Ishikawa (cell line): ENCODE results near the gene IGSF23.

Experiments used
- CEBPB ChIP-seq: IDR thresholded peaks from 2 replicates; pipeline ENCODE4 v1.6.1; 2012
- CREB1 ChIP-seq: IDR thresholded peaks from 2 replicates; pipeline ENCODE4 v1.6.1; 2012; ENCODE audit warnings: low read depth
- EGR1 ChIP-seq: IDR thresholded peaks from 2 replicates; pipeline ENCODE4 v1.6.1; 2012
- EP300 ChIP-seq: IDR thresholded peaks from 2 replicates; pipeline ENCODE4 v1.6.1; 2012; ENCODE audit warnings: borderline replicate concordance
- FOXM1 ChIP-seq: IDR thresholded peaks from 2 replicates; pipeline ENCODE4 v1.6.1; 2012; ENCODE audit warnings: low read depth, borderline replicate concordance
- NFIC ChIP-seq: IDR thresholded peaks from 2 replicates; pipeline ENCODE4 v1.6.1; 2012
- RAD21 ChIP-seq: IDR thresholded peaks from 2 replicates; pipeline ENCODE4 v1.6.1; 2012; ENCODE audit warnings: low read depth
- TAF1 ChIP-seq: IDR thresholded peaks from 2 replicates; pipeline ENCODE4 v1.6.1; 2012; ENCODE audit warnings: low read depth, mild to moderate bottlenecking
- TCF12 ChIP-seq: IDR thresholded peaks from 2 replicates; pipeline ENCODE4 v1.6.1; 2012; ENCODE audit warnings: low read depth
- TEAD4 ChIP-seq: IDR thresholded peaks from 2 replicates; pipeline ENCODE4 v1.6.1; 2012
- YY1 ChIP-seq: IDR thresholded peaks from 2 replicates; pipeline ENCODE4 v1.6.1; 2012; ENCODE audit warnings: low read depth
- ZBTB7A ChIP-seq: IDR thresholded peaks from 2 replicates; pipeline ENCODE4 v1.6.1; 2012; ENCODE audit warnings: low read depth
- TF ChIP-seq, protein P1 (sequence below): IDR thresholded peaks from 2 replicates; pipeline ENCODE4 v1.6.1; 2012; ENCODE audit warnings: low read depth, mild to moderate bottlenecking
- TF ChIP-seq, protein P2 (sequence below): IDR thresholded peaks from 2 replicates; pipeline ENCODE4 v1.6.1; 2012
- TF ChIP-seq, protein P3 (sequence below): IDR thresholded peaks from 2 replicates; pipeline ENCODE4 v1.6.1; 2012

The IGSF23 gene

DNA sequence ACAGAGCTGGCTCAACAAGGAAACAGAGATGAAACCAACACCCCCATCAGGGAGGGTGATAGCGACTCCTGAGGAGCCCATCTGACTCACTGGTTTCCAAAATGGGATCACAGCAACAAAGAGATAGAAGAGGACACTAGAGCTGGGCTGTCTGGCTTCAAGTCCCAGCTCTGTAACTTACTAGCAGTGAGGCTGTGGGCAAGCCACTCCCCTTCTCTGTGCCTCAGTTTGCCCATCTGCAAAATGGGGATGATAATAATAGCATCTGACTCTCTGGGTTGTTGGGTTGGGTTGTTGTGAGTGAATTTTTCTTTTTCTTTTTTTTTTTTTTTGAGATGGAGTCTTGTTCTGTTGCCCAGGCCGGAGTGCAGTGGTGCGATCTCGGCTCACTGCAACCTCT lies 14.3 kb downstream of the IGSF23 start:
- TF ChIP-seq, protein P1, sequence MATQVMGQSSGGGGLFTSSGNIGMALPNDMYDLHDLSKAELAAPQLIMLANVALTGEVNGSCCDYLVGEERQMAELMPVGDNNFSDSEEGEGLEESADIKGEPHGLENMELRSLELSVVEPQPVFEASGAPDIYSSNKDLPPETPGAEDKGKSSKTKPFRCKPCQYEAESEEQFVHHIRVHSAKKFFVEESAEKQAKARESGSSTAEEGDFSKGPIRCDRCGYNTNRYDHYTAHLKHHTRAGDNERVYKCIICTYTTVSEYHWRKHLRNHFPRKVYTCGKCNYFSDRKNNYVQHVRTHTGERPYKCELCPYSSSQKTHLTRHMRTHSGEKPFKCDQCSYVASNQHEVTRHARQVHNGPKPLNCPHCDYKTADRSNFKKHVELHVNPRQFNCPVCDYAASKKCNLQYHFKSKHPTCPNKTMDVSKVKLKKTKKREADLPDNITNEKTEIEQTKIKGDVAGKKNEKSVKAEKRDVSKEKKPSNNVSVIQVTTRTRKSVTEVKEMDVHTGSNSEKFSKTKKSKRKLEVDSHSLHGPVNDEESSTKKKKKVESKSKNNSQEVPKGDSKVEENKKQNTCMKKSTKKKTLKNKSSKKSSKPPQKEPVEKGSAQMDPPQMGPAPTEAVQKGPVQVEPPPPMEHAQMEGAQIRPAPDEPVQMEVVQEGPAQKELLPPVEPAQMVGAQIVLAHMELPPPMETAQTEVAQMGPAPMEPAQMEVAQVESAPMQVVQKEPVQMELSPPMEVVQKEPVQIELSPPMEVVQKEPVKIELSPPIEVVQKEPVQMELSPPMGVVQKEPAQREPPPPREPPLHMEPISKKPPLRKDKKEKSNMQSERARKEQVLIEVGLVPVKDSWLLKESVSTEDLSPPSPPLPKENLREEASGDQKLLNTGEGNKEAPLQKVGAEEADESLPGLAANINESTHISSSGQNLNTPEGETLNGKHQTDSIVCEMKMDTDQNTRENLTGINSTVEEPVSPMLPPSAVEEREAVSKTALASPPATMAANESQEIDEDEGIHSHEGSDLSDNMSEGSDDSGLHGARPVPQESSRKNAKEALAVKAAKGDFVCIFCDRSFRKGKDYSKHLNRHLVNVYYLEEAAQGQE, result no peak
- TF ChIP-seq CREB1 (no peak), EGR1 (no peak), CEBPB (no peak), NFIC (no peak), EP300 (no peak), TCF12 (no peak), TEAD4 (no peak), ZBTB7A (no peak), RAD21 (no peak), YY1 (no peak), TAF1 (no peak), FOXM1 (no peak)
- TF ChIP-seq, protein P2, sequence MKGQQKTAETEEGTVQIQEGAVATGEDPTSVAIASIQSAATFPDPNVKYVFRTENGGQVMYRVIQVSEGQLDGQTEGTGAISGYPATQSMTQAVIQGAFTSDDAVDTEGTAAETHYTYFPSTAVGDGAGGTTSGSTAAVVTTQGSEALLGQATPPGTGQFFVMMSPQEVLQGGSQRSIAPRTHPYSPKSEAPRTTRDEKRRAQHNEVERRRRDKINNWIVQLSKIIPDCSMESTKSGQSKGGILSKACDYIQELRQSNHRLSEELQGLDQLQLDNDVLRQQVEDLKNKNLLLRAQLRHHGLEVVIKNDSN, result no peak
- TF ChIP-seq, protein P3, sequence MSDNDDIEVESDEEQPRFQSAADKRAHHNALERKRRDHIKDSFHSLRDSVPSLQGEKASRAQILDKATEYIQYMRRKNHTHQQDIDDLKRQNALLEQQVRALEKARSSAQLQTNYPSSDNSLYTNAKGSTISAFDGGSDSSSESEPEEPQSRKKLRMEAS, result no peak

DNA sequence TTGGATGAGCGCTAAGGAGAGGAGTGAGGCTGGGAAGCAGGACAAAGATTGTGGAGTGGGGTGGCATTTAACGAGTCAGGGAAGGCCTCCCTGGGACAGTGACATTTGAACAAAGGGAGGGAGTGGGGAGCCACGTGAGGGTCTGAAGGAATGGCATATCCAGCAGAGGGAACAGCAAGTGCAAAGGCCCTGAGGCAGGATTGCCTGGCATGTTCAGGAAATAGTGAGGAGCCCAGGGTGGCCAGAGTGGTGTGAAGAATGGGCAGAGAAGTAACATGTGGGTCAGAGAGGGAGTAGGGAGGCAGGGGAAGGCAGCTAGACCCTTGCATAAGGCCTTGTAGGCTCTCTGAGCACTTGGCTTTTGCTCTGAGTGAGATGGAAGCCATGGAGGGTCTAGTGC lies 15.4 kb downstream of the IGSF23 start:
- TF ChIP-seq EP300, result no peak
- TF ChIP-seq CEBPB, result no peak
- no peak for TF ChIP-seq CREB1
- TF ChIP-seq TCF12, result no peak
- TF ChIP-seq, protein P3, result no peak

DNA sequence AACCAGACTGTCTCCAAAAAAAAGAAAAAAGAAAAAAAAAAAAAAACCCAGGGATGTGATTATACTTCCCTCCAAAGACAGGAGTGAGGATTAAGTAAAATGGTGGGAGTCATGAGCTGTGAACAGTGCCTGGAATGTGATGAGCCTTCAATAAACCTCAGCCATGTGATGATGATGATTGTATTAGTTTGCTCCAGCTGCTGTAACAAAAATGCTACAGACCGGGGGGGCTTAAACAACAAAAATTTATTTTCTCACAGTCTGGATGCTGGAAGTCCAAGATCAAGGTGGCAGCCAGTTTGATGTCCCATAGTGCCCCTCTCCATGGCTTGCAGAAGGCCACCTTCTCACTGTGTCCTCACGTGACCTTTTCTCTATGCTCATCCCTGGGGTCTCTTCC lies 21.4 kb downstream of the IGSF23 start:
- TF ChIP-seq, protein P1, result no peak
- TF ChIP-seq YY1, result no peak
- no peak for TF ChIP-seq TEAD4
- TF ChIP-seq RAD21, result no peak
- TF ChIP-seq, protein P2, result no peak

DNA sequence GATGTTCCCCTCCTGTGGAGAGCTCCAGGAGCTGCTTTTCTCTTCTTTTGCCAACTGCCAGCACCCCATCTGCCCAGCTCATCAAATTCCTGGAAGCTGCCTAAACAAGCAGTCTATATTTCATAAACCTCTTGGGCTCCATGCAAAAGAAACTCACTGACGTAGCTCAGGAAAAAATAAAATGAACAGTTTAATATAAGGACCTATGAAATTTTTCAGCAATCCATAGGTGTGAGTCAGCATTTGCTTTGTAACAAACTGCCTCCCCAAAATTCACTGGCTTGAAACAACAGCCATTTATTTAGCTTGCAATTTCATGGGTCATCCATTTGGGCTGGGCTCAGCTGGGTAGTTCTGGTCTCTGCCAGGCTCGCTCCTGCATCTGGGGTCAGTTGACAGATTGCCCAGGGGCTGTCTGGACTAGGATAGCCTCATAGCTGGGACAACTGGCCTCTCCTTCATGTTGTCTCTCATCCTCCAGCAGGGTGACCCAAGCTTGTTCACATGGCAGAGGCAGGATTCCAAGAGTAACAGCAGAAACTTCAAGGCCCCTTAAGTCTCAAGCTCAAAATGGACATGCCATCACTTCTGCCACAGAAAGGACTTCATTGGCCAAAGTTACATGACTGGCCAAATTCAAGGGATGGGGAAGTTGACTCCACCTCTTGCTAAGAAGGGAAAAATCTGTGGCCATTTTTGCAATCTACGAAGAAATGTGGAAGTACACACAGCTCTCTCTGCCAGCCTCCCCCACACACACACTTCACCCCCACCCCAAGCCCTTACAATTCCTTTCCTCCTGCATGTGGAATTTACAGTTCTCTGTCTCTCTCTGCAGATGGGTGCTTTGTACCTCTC lies 22.4 kb downstream of the IGSF23 start:
- TF ChIP-seq, protein P3, result no peak
- no peak for TF ChIP-seq CEBPB
- no peak for TF ChIP-seq FOXM1
- TF ChIP-seq EP300, result no peak
- TF ChIP-seq, protein P1, result no peak
- TF ChIP-seq YY1, result no peak
- no peak for TF ChIP-seq RAD21
- TF ChIP-seq TAF1, result no peak
- no peak for TF ChIP-seq TCF12
- no peak for TF ChIP-seq TEAD4
- TF ChIP-seq EGR1, result no peak
- no peak for TF ChIP-seq ZBTB7A
- TF ChIP-seq CREB1, result no peak
- TF ChIP-seq, protein P2, result no peak
- TF ChIP-seq NFIC, result no peak
